Neural progenitor cell (in vitro differentiated cells): ENCODE results near the gene YIPF7.

Experiments
- CTCF ChIP-seq: fragments of 200-600 bp; sonication (generic); IDR thresholded peaks from 2 replicates; pipeline ENCODE4 v1.5.1; 2017; ENCODE audit warnings: antibody characterized with exemption, mild to moderate bottlenecking
- EZH2 ChIP-seq: fragments of 200-600 bp; sonication (generic); IDR thresholded peaks from 2 replicates; pipeline ENCODE4 v1.6.1; 2017; ENCODE audit warnings: antibody characterized with exemption, mild to moderate bottlenecking, moderate library complexity
- EZH2phosphoT487 ChIP-seq: fragments of 200-600 bp; sonication (generic); IDR thresholded peaks from 2 replicates; pipeline ENCODE4 v1.6.1; 2017; ENCODE audit warnings: antibody characterized with exemption

GRCh38 chr4:44578954-44579353, 72.5 kb downstream of the YIPF7 start:
- TF ChIP-seq CTCF (no peak), EZH2 (no peak), EZH2phosphoT487 (no peak)
